ENCODE data around the gene RELB.

Gene RELB, protein sequence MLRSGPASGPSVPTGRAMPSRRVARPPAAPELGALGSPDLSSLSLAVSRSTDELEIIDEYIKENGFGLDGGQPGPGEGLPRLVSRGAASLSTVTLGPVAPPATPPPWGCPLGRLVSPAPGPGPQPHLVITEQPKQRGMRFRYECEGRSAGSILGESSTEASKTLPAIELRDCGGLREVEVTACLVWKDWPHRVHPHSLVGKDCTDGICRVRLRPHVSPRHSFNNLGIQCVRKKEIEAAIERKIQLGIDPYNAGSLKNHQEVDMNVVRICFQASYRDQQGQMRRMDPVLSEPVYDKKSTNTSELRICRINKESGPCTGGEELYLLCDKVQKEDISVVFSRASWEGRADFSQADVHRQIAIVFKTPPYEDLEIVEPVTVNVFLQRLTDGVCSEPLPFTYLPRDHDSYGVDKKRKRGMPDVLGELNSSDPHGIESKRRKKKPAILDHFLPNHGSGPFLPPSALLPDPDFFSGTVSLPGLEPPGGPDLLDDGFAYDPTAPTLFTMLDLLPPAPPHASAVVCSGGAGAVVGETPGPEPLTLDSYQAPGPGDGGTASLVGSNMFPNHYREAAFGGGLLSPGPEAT

DNA sequence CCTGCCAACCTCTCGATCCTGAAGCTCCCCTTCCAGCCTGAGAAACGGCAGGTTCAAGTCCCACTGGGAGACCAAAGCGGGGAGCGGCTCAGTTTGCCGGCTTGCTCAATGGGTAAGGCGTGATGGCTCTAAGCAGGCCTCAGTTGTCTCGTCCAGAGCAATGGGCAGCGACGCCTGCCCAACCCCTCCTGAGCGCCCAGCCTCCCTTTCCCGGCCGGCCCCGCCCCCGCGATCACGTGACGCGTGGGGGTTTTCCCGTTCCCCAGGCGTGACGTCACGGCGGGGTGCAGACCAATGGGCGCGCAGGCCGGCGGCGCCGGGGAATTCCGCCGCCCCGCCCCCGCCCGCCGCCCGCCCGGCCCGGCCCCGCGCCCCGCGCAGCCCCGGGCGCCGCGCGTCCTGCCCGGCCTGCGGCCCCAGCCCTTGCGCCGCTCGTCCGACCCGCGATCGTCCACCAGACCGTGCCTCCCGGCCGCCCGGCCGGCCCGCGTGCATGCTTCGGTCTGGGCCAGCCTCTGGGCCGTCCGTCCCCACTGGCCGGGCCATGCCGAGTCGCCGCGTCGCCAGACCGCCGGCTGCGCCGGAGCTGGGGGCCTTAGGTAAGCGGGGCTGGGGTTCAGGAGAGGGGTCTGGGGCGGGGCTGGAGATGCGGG lies at the start of gene RELB:
RELB (plus strand) TSS at position 378 of the 653 bp plus-strand sequence; CDS start at position 494, 116 bp downstream.
- H3K4me3 ChIP-seq (ENCODE audit: control insufficient read depth, low read depth, low read length): peak within 1 kb of the TSS; percentile 58
- DNase-seq (ENCODE audit: low read depth): peak; percentile 78
- no peak for TF ChIP-seq CTCF (conservative IDR thresholded peaks at IDR 0.05; ENCODE audit: control insufficient read depth, insufficient read depth, low read depth, low read length)

DNA sequence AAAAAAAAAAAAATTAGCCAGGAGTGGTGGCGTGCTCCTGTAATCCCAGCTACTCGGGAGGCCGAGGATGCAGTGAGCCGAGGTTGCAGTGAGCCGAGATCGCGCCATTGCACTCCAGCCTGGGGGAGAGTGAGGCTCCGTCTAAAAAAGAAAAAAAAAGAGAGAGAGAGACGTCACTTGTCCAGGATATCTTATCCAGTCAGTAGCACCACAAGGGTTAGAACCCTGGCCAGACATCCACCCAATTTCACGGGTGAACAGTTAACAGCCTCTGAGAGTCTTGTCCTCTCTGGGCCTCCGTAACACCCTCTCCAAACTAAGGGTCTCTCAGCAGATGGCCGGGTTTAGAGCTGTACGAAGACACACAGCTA lies 47.0 kb upstream of the RELB start:
- TF ChIP-seq CTCF (conservative IDR thresholded peaks at IDR 0.05; ENCODE audit: control insufficient read depth, insufficient read depth, low read depth, low read length): no peak
- peak overlapping the region; percentile 98 for H3K4me3 ChIP-seq (ENCODE audit: control insufficient read depth, low read depth, low read length)
- no peak for DNase-seq (ENCODE audit: low read depth)

DNA sequence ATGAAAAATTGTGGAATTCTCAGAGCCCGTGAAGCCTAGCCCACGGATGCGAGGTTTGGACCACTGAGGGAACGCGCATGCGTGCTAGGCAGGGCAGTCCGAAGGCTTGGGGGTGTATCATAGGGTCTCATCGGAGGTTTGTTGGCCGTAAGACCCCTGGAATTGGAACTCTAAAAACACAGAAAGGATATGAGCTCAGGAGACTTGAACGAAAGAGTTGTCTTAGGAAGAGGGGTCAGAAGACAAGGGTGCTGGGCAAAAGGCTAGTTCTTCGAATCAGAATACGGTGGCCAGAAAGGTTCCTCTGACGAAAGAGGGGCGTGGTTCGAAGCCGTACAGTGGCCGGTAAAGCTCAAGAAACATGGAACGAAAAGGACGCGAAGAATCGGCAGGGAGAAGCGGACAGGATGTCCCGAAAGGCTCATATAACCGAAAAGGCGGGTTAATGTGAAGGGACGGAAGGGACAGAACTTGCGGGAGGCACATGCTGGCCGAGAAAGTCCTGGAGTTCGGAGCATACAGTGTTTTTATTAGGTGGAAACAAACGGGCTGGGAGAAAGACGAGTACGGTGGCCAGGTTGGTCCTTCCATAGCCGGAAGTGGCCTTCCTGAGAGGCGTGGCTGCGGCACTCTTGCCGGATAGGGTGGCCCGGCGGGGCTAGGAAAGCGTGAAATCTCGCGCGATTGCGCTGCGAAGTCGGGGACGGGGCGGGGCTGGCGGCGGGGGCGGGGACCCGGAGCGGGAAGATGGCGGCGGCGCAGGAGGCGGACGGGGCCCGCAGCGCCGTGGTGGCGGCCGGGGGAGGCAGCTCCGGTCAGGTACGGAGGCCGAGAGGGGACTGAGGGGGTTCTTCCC lies 46.4 kb upstream of the RELB start, which contains the start of gene CLPTM1:
CLPTM1 (plus strand) TSS at position 732 of the 856 bp plus-strand sequence; CDS start at position 748, 16 bp downstream.
- no peak for TF ChIP-seq CTCF (conservative IDR thresholded peaks at IDR 0.05; ENCODE audit: control insufficient read depth, insufficient read depth, low read depth, low read length)
- H3K4me3 ChIP-seq (ENCODE audit: control insufficient read depth, low read depth, low read length): peak within 1 kb of the TSS; percentile 98
- DNase-seq (ENCODE audit: low read depth): peak; percentile 96

GRCh38 chr19:44955505-44956439 lies 45.5 kb upstream of the RELB start:
- H3K4me3 ChIP-seq (ENCODE audit: control insufficient read depth, low read depth, low read length): peak overlapping the region; percentile 98
- no peak for TF ChIP-seq CTCF (conservative IDR thresholded peaks at IDR 0.05; ENCODE audit: control insufficient read depth, insufficient read depth, low read depth, low read length)
- DNase-seq (ENCODE audit: low read depth): no peak

DNA sequence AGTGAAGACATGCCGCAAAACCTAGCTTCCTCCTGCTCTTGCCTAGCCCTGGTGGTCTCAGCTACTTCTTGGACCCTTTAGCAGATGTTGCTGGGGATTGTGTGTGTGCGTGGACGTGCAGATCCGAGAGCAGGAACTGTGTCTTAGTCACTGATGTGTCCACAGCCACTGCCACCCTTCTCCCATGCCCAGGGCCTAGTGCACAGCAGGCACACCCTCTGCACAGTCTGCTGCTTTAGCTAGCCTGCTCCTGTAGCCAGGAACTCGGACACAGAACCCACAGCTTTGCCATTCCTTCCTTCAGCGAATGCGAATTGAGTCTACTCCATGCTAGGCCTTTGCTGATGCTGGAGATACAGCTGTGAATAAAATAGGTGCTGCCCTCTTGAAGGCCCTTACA lies 43.7 kb upstream of the RELB start:
- TF ChIP-seq CTCF (conservative IDR thresholded peaks at IDR 0.05; ENCODE audit: control insufficient read depth, insufficient read depth, low read depth, low read length): no peak
- no peak overlapping the region for H3K4me3 ChIP-seq (ENCODE audit: control insufficient read depth, low read depth, low read length)
- DNase-seq (ENCODE audit: low read depth): no peak
